ENCODE measurements around the gene N4BP3. TPM values are rescaled to one million over a fixed set of nuclear protein-coding genes. Genes with fewer than 3 reads are reported as not detected.
A peak's percentile ranks its signal among the peaks of the same experiment; 100 is the strongest.

Gene N4BP3
- total and polyA plus RNA-seq, 2 of the 13 experiments (the other 11 are each of a cell fraction or from before 2014, with no cell fraction given): 0.13 TPM; not detected in 1

- TF ChIP-seq MNT (IDR thresholded peaks at IDR 0.05) (peak; percentile 60; the same call in 1 of the 2 replicates), ZNF782 (CRISPR knock-in tag; IDR thresholded peaks at IDR 0.05; ENCODE audit: borderline replicate concordance) (0 out of 2 replicates have a peak, but pooled peaks have one; percentile 37), YEATS4 (CRISPR knock-in tag; IDR thresholded peaks at IDR 0.05; ENCODE audit: borderline replicate concordance) (peak; percentile 60; the same call in 1 of the 2 replicates), ZFP41 (CRISPR knock-in tag; IDR thresholded peaks at IDR 0.05; ENCODE audit: borderline replicate concordance) (0 out of 2 replicates have a peak, but pooled peaks have one; percentile 52), E2F5 (CRISPR knock-in tag; conservative IDR thresholded peaks at IDR 0.05) (no peak), ARNTL (CRISPR knock-in tag; IDR thresholded peaks at IDR 0.05) (0 out of 2 replicates have a peak, but pooled peaks have one; percentile 6), ZNF709 (CRISPR knock-in tag; IDR thresholded peaks at IDR 0.05) (no peak), ISX (CRISPR knock-in tag; conservative IDR thresholded peaks at IDR 0.05) (no peak), FLYWCH1 (CRISPR knock-in tag; IDR thresholded peaks at IDR 0.05) (no peak), REL (CRISPR knock-in tag; conservative IDR thresholded peaks at IDR 0.05) (peak; percentile 64; the same call in 1 of the 2 replicates), ZNF724P (CRISPR knock-in tag; IDR thresholded peaks at IDR 0.05; ENCODE audit: borderline replicate concordance) (no peak; the same call in 1 of the 2 replicates), WIZ (CRISPR knock-in tag; IDR thresholded peaks at IDR 0.05) (no peak), STAT5B (CRISPR knock-in tag; IDR thresholded peaks at IDR 0.05) (no peak), HOXA5 (CRISPR knock-in tag; IDR thresholded peaks at IDR 0.05) (0 out of 2 replicates have a peak, but pooled peaks have one; percentile 17), NFRKB (IDR thresholded peaks at IDR 0.05) (no peak), ARNT2 (CRISPR knock-in tag; IDR thresholded peaks at IDR 0.05; ENCODE audit: low read depth) (peak; percentile 24; the same call in 1 of the 2 replicates), ZNF646 (CRISPR knock-in tag; IDR thresholded peaks at IDR 0.05) (no peak), HDAC1 (CRISPR knock-in tag; IDR thresholded peaks at IDR 0.05) (peak; percentile 96)
Observed at GRCh38 chr5:178153530-178154340, 40.4 kb downstream of the N4BP3 start, which contains the start of gene NHP2 (continued).
